Lung (tissue), 12 donors: ENCODE data around the gene KCNQ4. TPM values are rescaled to one million over a fixed set of nuclear protein-coding genes. Genes with fewer than 3 reads are reported as not detected.

Source experiments
- ATAC-seq: fragments of 200-7000 bp; cut with Tn5 transposase; one replicate; pipeline ENCODE4 v1.9.1; 2020; ENCODE audit warnings: moderate number of reproducible peaks; ENCODE audit not compliant: insufficient read depth, low FRiP score
- DNase-seq, 3 donors: peaks; one replicate each; pipeline ENCODE4 v3.0.0-alpha.2; 2013 to 2017
- H3K27ac ChIP-seq, 2 donors: one replicate each; pipeline ENCODE4 v1.5.1; 2013; ENCODE audit warnings: mild to moderate bottlenecking in 2 of 2, moderate library complexity in 2 of 2, control low read depth in 1 of 2, inconsistent platforms in 1 of 2, low read depth in 1 of 2, low read length in 1 of 2
- H3K27me3 ChIP-seq, 3 donors: one replicate each; pipeline ENCODE4 v1.5.1; 2013; ENCODE audit warnings: low read length in 2 of 3; ENCODE audit not compliant: control insufficient read depth in 3 of 3, insufficient read depth in 3 of 3
- H3K36me3 ChIP-seq, 4 donors: one replicate each; pipeline ENCODE4 v1.5.1; 2013; ENCODE audit warnings: low read length in 4 of 4, mild to moderate bottlenecking in 1 of 4, moderate library complexity in 1 of 4; ENCODE audit not compliant: control insufficient read depth in 4 of 4, insufficient read depth in 4 of 4
- H3K4me1 ChIP-seq, 5 donors: one replicate each; pipeline ENCODE4 v1.5.1; 2013; ENCODE audit warnings: low read length in 5 of 5, mild to moderate bottlenecking in 2 of 5, moderate library complexity in 1 of 5; ENCODE audit not compliant: control insufficient read depth in 5 of 5, insufficient read depth in 5 of 5
- H3K4me3 ChIP-seq: one replicate; pipeline ENCODE4 v1.5.1; 2013; ENCODE audit warnings: mild to moderate bottlenecking, control low read depth, moderate library complexity
- H3K9ac ChIP-seq, 2 donors: one replicate each; pipeline ENCODE4 v1.5.1; 2013; ENCODE audit warnings: low read length in 2 of 2, control low read depth in 1 of 2; ENCODE audit not compliant: insufficient read depth in 1 of 2
- H3K9me3 ChIP-seq, 4 donors: one replicate each; pipeline ENCODE4 v1.5.1; 2013; ENCODE audit warnings: low read length in 3 of 4, mild to moderate bottlenecking in 1 of 4, moderate library complexity in 1 of 4; ENCODE audit not compliant: control insufficient read depth in 4 of 4, insufficient read depth in 3 of 4
- WGBS, 2 donors: extraction: QIAGEN DNeasy Blood & Tissue Kit; methylation state at CpG; one replicate each; pipeline ENCODE4 v1.1.7; 2013; 5-methylcytosine and 5-hydroxymethylcytosine counted together
- polyA plus RNA-seq, 2 donors: library from polyadenylated mRNA; stranded (reverse); fragments of 200-250 nt; gene quantifications; one replicate each; pipeline ENCODE4 v1.2.1, GENCODE V29; 2013
- total RNA-seq, 2 donors: library from RNA; depleted of rRNA in 1 of 2; stranded (reverse); fragments of >200 nt in 1 of 2; gene quantifications; one replicate each; pipeline ENCODE4 v1.2.1, GENCODE V29; 2014 to 2021
- TF ChIP-seq, protein P1 (sequence below): IDR thresholded peaks from 2 replicates; pipeline ENCODE4 v1.5.1; 2012; ENCODE audit warnings: mild to moderate bottlenecking; ENCODE audit errors: control extremely low read depth, extremely low read depth
- donor health status: control.
- donor health status: control.
- donor health status: Bipolar disorder and iron deficiency.
- donor health status: healthy.
- donor health status: DM: yes; HTN: yes; CAD: no.

KCNQ4 gene
- total and polyA plus RNA-seq, 4 donors = 0.54 to 0.98 (median 0.59) TPM

DNA sequence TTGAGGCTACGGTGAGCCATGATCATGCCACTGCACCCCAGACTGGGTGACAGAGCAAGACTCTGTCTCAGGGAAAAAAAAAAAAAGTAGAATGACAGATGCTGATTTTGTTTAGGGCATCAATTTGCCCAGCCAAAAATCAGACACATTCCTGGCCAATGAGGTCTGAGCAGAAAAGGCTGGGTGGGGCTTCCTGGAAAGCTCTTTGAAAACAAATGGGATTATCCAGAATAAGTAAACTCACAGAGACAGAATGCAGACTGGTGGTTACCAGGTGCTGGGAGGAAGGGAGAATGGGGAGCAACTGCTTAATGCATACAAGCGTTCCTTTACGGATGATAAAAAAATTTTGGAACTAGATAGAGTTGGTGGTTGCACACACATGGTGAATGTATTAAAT lies 88.7 kb downstream of the KCNQ4 start:
- no peaks in the 10 kb centered on the region for H3K27me3 ChIP-seq
- WGBS, 2 donors = 71 to 82% methylated on average over 3 of the region's 3 CpGs
- TF ChIP-seq, protein P1, sequence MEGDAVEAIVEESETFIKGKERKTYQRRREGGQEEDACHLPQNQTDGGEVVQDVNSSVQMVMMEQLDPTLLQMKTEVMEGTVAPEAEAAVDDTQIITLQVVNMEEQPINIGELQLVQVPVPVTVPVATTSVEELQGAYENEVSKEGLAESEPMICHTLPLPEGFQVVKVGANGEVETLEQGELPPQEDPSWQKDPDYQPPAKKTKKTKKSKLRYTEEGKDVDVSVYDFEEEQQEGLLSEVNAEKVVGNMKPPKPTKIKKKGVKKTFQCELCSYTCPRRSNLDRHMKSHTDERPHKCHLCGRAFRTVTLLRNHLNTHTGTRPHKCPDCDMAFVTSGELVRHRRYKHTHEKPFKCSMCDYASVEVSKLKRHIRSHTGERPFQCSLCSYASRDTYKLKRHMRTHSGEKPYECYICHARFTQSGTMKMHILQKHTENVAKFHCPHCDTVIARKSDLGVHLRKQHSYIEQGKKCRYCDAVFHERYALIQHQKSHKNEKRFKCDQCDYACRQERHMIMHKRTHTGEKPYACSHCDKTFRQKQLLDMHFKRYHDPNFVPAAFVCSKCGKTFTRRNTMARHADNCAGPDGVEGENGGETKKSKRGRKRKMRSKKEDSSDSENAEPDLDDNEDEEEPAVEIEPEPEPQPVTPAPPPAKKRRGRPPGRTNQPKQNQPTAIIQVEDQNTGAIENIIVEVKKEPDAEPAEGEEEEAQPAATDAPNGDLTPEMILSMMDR = no peak
- H3K4me1 ChIP-seq = peaks cover 0 to 7% (median 0%) of the 10 kb centered on the region in 5 donors
- peak overlapping the region in 1 of 2 donors; percentile 2 for H3K27ac ChIP-seq
- peaks cover 0 to 5% (median 2%) of the 10 kb centered on the region in 4 donors for H3K9me3 ChIP-seq
- no peak for ATAC-seq
- DNase-seq = no peak
- no peaks in the 10 kb centered on the region for H3K36me3 ChIP-seq
- H3K4me3 ChIP-seq = no peak overlapping the region
- H3K9ac ChIP-seq = no peak overlapping the region

DNA sequence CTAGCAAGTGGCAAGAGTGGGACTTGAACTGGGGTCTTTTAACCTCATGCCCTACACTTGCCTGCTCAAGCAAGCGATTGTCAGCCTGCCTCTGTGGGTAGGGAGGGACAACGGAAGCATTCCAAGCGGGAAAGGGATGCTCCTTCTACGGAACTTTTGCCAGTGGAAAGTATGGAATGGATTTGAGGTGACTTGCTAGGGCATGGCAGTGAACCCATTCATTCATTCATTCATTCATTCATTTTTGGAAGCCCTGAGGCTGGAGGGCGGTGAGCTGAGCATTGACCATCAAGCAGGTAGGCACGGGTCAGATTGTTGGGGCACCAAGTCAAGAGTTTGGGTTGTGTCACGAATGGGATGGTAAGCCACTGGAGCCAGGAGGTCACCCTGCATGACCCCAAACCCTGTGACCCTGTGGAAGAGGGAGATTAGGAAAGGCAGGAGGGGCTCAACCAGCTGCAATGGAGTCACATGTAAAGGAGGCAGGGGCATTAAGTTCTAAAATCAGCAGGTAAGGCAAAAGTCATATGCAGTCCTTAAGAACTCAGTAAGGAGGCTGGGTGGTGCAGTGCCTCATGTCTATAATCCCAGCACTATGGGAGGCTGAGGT lies 90.4 kb downstream of the KCNQ4 start:
- Histone ChIP-seq H3K4me3 (no peak overlapping the region), H3K9ac (no peak overlapping the region), H3K27me3 (no peaks in the 10 kb centered on the region), H3K4me1 (peaks cover 0 to 12% (median 0%) of the 10 kb centered on the region in 5 donors), H3K9me3 (peaks cover 0 to 5% (median 2%) of the 10 kb centered on the region in 4 donors), H3K36me3 (no peaks in the 10 kb centered on the region), H3K27ac (no peak overlapping the region)
- no peak for ATAC-seq
- 96% methylated on average over 7 of the region's 7 CpGs for WGBS, 2 donors
- no peak for DNase-seq
- TF ChIP-seq, protein P1 = no peak

DNA sequence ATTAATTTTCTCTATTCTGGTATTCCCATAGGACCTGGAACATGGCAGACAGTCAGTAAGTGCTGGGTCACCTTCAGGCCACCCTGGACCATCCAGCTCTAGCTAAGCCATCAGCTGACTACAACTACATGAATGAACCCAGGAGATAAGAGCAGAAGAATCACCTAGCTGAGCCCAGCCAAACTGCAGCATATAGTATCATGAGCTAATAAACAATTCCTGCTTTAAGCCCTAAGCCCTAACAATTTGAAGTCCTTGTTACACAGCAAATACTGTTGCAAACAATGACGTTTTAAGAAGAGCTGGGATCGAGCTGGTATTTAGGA lies 92.8 kb downstream of the KCNQ4 start:
- Histone ChIP-seq H3K9ac (no peak overlapping the region), H3K36me3 (no peaks in the 10 kb centered on the region), H3K9me3 (peaks cover 0 to 5% (median 2%) of the 10 kb centered on the region in 4 donors), H3K4me1 (peaks cover 0 to 15% (median 7%) of the 10 kb centered on the region in 5 donors), H3K27ac (peak overlapping the region in 1 of 2 donors; percentile 52), H3K4me3 (no peak overlapping the region), H3K27me3 (no peaks in the 10 kb centered on the region)
- TF ChIP-seq, protein P1 = no peak
- no peak for ATAC-seq
- no peak for DNase-seq
- WGBS, 2 donors = 97 to 98% methylated on average over 2 of the region's 2 CpGs

DNA sequence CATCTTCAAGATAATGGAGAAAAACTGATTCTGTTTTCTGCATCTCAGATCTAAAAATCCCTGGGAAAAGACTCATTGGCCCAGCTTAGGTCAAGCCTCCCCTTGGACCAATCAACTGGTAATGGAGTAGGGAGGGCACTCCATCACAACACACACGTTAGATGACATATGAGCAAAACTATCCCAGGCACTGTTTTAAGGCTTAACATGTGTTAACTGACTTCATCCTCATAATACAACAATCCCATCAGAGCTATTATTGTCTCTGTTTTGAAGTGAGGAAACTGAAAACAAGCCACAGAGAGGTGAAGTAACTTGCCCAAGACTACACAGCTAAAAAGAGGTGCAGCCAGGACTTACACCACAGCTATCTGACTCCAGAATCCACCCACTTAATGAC lies 93.3 kb downstream of the KCNQ4 start:
- no peak overlapping the region for H3K9ac ChIP-seq
- H3K4me1 ChIP-seq = peaks cover 0 to 15% (median 7%) of the 10 kb centered on the region in 5 donors
- DNase-seq = no peak
- no peaks in the 10 kb centered on the region for H3K36me3 ChIP-seq
- TF ChIP-seq, protein P1 = no peak
- peaks cover 0 to 5% (median 2%) of the 10 kb centered on the region in 4 donors for H3K9me3 ChIP-seq
- H3K4me3 ChIP-seq = no peak overlapping the region
- peak overlapping the region in 1 of 2 donors; percentile 64 for H3K27ac ChIP-seq
- WGBS, 2 donors = 88 to 100% methylated on average over 1 of the region's 1 CpG
- no peaks in the 10 kb centered on the region for H3K27me3 ChIP-seq
- no peak for ATAC-seq
